GM19467 (cell line): ENCODE measurements around the gene CFLAR.
"Not testable (repeated sequence)": the region's sequence is repeated elsewhere in the genome, so short reads cannot be mapped to it uniquely, and the experiment has no call there.

Experiments used
- ATAC-seq: cut with Tn5 transposase; IDR thresholded peaks from one replicate; pipeline ENCODE4 v1.9.1; 2021; ENCODE audit warnings: mild to moderate bottlenecking, moderate library complexity; ENCODE audit not compliant: unreplicated experiment

CFLAR gene

GRCh38 chr2:201116115-201116958 lies at the start of gene CFLAR:
CFLAR (plus strand) TSS chr2:201116164; CDS start chr2:201129866, 13,702 bp downstream.
- peak; percentile 32 for ATAC-seq

GRCh38 chr2:201070948-201071478 lies 45.0 kb upstream of the CFLAR start:
- ATAC-seq, result peak; percentile 17

GRCh38 chr2:201071479-201072200 lies 44.3 kb upstream of the CFLAR start, which contains the start of the genes HYCC2 and NDUFB3:
HYCC2 (minus strand) TSS chr2:201071671; CDS start chr2:201024009, 47,662 bp downstream.
NDUFB3 (plus strand) TSS chr2:201072001; CDS start chr2:201078883, 6,882 bp downstream.
- ATAC-seq, result peak; percentile 97

GRCh38 chr2:201072201-201072530 lies 43.8 kb upstream of the CFLAR start:
- no peak for ATAC-seq

GRCh38 chr2:201073071-201073470 lies 42.9 kb upstream of the CFLAR start:
- ATAC-seq, result no peak

GRCh38 chr2:201074996-201075395 lies 41.0 kb upstream of the CFLAR start:
- no peak for ATAC-seq

GRCh38 chr2:201084863-201085262 lies 31.1 kb upstream of the CFLAR start:
- ATAC-seq, result no peak

GRCh38 chr2:201090574-201090973 lies 25.4 kb upstream of the CFLAR start:
- ATAC-seq, result no peak

- ATAC-seq, result no peak
These were observed 22.4 kb upstream of the CFLAR start for GRCh38 chr2:201093573-201093972.

GRCh38 chr2:201100497-201100896 lies 15.5 kb upstream of the CFLAR start:
- ATAC-seq, result no peak

GRCh38 chr2:201105759-201106158 lies 10.2 kb upstream of the CFLAR start:
- ATAC-seq, result no peak

- no peak for ATAC-seq
These were observed 8.3 kb upstream of the CFLAR start for GRCh38 chr2:201107624-201108023.

GRCh38 chr2:201108341-201108740 lies 7.6 kb upstream of the CFLAR start:
- ATAC-seq, result no peak

GRCh38 chr2:201109186-201109585 lies 6.8 kb upstream of the CFLAR start:
- no peak for ATAC-seq

- ATAC-seq, result no peak
These were observed 5.3 kb upstream of the CFLAR start for GRCh38 chr2:201110615-201111014.

GRCh38 chr2:201111096-201111495 lies 4.9 kb upstream of the CFLAR start:
- ATAC-seq, result no peak

GRCh38 chr2:201114350-201114749 lies 1.6 kb upstream of the CFLAR start:
- no peak for ATAC-seq

GRCh38 chr2:201114846-201115245 lies 1.1 kb upstream of the CFLAR start:
- ATAC-seq, result no peak

- peak; percentile 22 for ATAC-seq
These were observed 1.2 kb downstream of the CFLAR start for GRCh38 chr2:201116959-201117734.

GRCh38 chr2:201117735-201118094 lies 1.8 kb downstream of the CFLAR start:
- not testable (repeated sequence) for ATAC-seq
